ENCODE data around the gene SORL1. TPM values are rescaled to one million over a fixed set of nuclear protein-coding genes. Genes with fewer than 3 reads are reported as not detected.
A peak's percentile ranks its signal among the peaks of the same experiment; 100 is the strongest.

SORL1 gene
- total RNA-seq, 1 donor from 2014 or later, result 38.3 TPM

DNA sequence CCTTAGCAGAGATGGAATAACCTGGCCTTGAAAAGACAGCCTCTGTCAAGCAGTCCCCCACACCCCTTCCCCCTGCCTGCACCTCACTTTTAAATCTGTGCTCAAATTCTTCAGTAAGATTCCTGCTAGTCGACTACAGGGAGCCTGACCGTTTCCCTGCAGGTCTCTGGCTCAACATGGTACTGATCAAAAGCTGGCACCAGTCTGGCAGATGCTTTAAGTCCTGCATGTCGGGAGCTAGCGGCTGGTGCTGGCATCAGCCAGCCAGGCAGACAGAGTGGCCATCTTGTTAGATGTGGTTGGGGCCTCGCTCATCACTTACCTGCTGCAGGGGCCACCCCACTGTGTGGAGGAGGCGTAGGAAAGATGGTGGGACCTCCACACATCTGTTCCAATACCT is 205.0 kb downstream of the SORL1 start:
- Histone ChIP-seq H3K27me3 (no peaks in the 10 kb centered on the region), H3K4me3 (no peak overlapping the region), H3K9me3 (no peaks in the 10 kb centered on the region), H3K27ac (peak overlapping the region; percentile 85), H3K4me1 (peaks cover 27% of the 10 kb centered on the region), H3K36me3 (no peaks in the 10 kb centered on the region)
- DNase-seq (ENCODE audit: extremely low spot score in 2 of 2), result no peak
- TF ChIP-seq POLR2A (IDR thresholded peaks at IDR 0.05) (no peak), POLR2AphosphoS5 (IDR thresholded peaks at IDR 0.05; ENCODE audit: insufficient read depth in 1 of 2, low read depth in 1 of 2) (no peak)
- TF ChIP-seq, protein P1, sequence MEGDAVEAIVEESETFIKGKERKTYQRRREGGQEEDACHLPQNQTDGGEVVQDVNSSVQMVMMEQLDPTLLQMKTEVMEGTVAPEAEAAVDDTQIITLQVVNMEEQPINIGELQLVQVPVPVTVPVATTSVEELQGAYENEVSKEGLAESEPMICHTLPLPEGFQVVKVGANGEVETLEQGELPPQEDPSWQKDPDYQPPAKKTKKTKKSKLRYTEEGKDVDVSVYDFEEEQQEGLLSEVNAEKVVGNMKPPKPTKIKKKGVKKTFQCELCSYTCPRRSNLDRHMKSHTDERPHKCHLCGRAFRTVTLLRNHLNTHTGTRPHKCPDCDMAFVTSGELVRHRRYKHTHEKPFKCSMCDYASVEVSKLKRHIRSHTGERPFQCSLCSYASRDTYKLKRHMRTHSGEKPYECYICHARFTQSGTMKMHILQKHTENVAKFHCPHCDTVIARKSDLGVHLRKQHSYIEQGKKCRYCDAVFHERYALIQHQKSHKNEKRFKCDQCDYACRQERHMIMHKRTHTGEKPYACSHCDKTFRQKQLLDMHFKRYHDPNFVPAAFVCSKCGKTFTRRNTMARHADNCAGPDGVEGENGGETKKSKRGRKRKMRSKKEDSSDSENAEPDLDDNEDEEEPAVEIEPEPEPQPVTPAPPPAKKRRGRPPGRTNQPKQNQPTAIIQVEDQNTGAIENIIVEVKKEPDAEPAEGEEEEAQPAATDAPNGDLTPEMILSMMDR (IDR thresholded peaks at IDR 0.05), result no peak
- intact Hi-C loops (cut with DNase I), result loop anchor here (5.0 kb wide), 1 partner anchor 545 kb away; no protein-coding TSS in a partner anchor

DNA sequence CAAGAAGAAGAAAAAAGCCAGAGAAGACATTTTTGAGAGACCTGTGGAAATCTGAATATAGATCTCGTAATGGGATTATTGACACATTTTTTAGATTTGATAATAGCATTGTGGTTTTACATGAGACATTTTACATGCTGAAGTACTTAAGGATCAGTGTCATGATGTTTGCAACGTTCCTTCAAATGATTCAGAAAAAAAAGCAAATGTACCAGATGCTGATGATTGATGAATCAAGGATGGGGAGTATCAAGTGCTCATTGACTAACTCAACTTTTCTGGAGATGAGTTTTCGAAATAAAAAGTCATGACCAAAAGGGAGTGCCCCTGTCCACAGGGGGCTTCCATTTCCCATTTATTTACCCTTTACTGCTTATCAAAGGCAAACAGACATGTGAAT is 207.7 kb downstream of the SORL1 start:
- Histone ChIP-seq H3K27ac (no peak overlapping the region), H3K27me3 (no peaks in the 10 kb centered on the region), H3K4me3 (no peak overlapping the region), H3K4me1 (peaks cover 20% of the 10 kb centered on the region), H3K36me3 (no peaks in the 10 kb centered on the region), H3K9me3 (no peaks in the 10 kb centered on the region)
- TF ChIP-seq, protein P1 (IDR thresholded peaks at IDR 0.05), result no peak
- TF ChIP-seq POLR2AphosphoS5 (IDR thresholded peaks at IDR 0.05; ENCODE audit: insufficient read depth in 1 of 2, low read depth in 1 of 2), result no peak
- TF ChIP-seq POLR2A (IDR thresholded peaks at IDR 0.05), result no peak
- DNase-seq (ENCODE audit: extremely low spot score in 2 of 2), result no peak
- intact Hi-C loops (cut with DNase I), result loop anchor here (5.0 kb wide), 1 partner anchor 542 kb away; no protein-coding TSS in a partner anchor

GRCh38 chr11:121661880-121662486 is 209.9 kb downstream of the SORL1 start:
- Histone ChIP-seq H3K9me3 (no peaks in the 10 kb centered on the region), H3K4me1 (peaks cover 5% of the 10 kb centered on the region), H3K4me3 (no peak overlapping the region), H3K27me3 (no peaks in the 10 kb centered on the region), H3K27ac (peak overlapping the region; percentile 42), H3K36me3 (no peaks in the 10 kb centered on the region)
- no peak for DNase-seq (ENCODE audit: extremely low spot score in 2 of 2)
- TF ChIP-seq POLR2AphosphoS5 (IDR thresholded peaks at IDR 0.05; ENCODE audit: insufficient read depth in 1 of 2, low read depth in 1 of 2), result no peak
- TF ChIP-seq, protein P1 (IDR thresholded peaks at IDR 0.05), result no peak
- no peak for TF ChIP-seq POLR2A (IDR thresholded peaks at IDR 0.05)
- intact Hi-C loops (cut with DNase I), result no loop called here

- no peaks in the 10 kb centered on the region for H3K4me1 ChIP-seq
- no peak overlapping the region for H3K27ac ChIP-seq
- H3K36me3 ChIP-seq, result no peaks in the 10 kb centered on the region
- TF ChIP-seq, protein P1 (IDR thresholded peaks at IDR 0.05), result no peak
- TF ChIP-seq POLR2A (IDR thresholded peaks at IDR 0.05) (no peak), POLR2AphosphoS5 (IDR thresholded peaks at IDR 0.05; ENCODE audit: insufficient read depth in 1 of 2, low read depth in 1 of 2) (no peak)
- no peak overlapping the region for H3K4me3 ChIP-seq
- no peaks in the 10 kb centered on the region for H3K9me3 ChIP-seq
- peak in 1 of 2 donors; percentile 2 for DNase-seq (ENCODE audit: extremely low spot score in 2 of 2)
- no peaks in the 10 kb centered on the region for H3K27me3 ChIP-seq
- intact Hi-C loops (cut with DNase I), result no loop called here
These were observed 212.0 kb downstream of the SORL1 start for GRCh38 chr11:121664144-121664543.

- DNase-seq (ENCODE audit: extremely low spot score in 2 of 2), result peak in 1 of 2 donors; percentile 58
These were observed 213.2 kb downstream of the SORL1 start for GRCh38 chr11:121665206-121665838.

More at GRCh38 chr11:121665206-121665838, 213.2 kb downstream of the SORL1 start:
- Histone ChIP-seq H3K27me3 (no peaks in the 10 kb centered on the region), H3K4me3 (no peak overlapping the region), H3K36me3 (no peaks in the 10 kb centered on the region), H3K27ac (no peak overlapping the region), H3K4me1 (no peaks in the 10 kb centered on the region), H3K9me3 (no peaks in the 10 kb centered on the region)
- TF ChIP-seq POLR2A (IDR thresholded peaks at IDR 0.05) (no peak), POLR2AphosphoS5 (IDR thresholded peaks at IDR 0.05; ENCODE audit: insufficient read depth in 1 of 2, low read depth in 1 of 2) (no peak)
- TF ChIP-seq, protein P1 (IDR thresholded peaks at IDR 0.05), result no peak
- intact Hi-C loops (cut with DNase I), result no loop called here
